RWPE2 (cell line): ENCODE results near the gene NDRG2.
A peak's percentile ranks its signal among the peaks of the same experiment; 100 is the strongest.

Experiments
- ATAC-seq: fragments of 200-7000 bp; cut with Tn5 transposase; 3 replicates; pipeline ENCODE4 v1.9.1; 2021; ENCODE audit warnings: low read depth
- DNase-seq: peaks from one replicate; pipeline ENCODE4 v3.0.0-alpha.2; 2020; ENCODE audit warnings: low spot score
- H3K27ac ChIP-seq: fragments of 450-650 bp; 2 replicates; pipeline ENCODE4 v1.5.1; 2017; ENCODE audit warnings: mild to moderate bottlenecking; ENCODE audit not compliant: poor library complexity, severe bottlenecking
- H3K27me3 ChIP-seq: fragments of 250-450 bp; sonication (Bioruptor Pico); 2 replicates; pipeline ENCODE4 v1.5.1; 2021; ENCODE audit warnings: mild to moderate bottlenecking, moderate library complexity; ENCODE audit not compliant: insufficient read depth, poor library complexity, severe bottlenecking
- H3K36me3 ChIP-seq: fragments of 250-450 bp; sonication (Bioruptor Pico); 2 replicates; pipeline ENCODE4 v1.5.1; 2020; ENCODE audit warnings: low read depth, mild to moderate bottlenecking, moderate library complexity
- H3K4me1 ChIP-seq: fragments of 250-450 bp; sonication (Bioruptor Pico); 2 replicates; pipeline ENCODE4 v1.5.1; 2021; ENCODE audit warnings: mild to moderate bottlenecking, moderate library complexity; ENCODE audit not compliant: insufficient read depth, poor library complexity, severe bottlenecking
- H3K4me3 ChIP-seq: fragments of 250-450 bp; sonication (Bioruptor Pico); 2 replicates; pipeline ENCODE4 v1.5.1; 2021; ENCODE audit warnings: mild to moderate bottlenecking, moderate library complexity; ENCODE audit not compliant: severe bottlenecking
- H3K9me3 ChIP-seq: fragments of 250-450 bp; sonication (Bioruptor Pico); 2 replicates; pipeline ENCODE4 v1.5.1; 2021; ENCODE audit warnings: mild to moderate bottlenecking, moderate library complexity; ENCODE audit not compliant: severe bottlenecking
- TF ChIP-seq, protein P1 (sequence below): fragments of 450-650 bp; IDR thresholded peaks from one replicate; pipeline ENCODE4 v1.5.1; 2017; ENCODE audit warnings: mild to moderate bottlenecking, moderate library complexity; ENCODE audit not compliant: poor library complexity, severe bottlenecking

NDRG2 gene

DNA sequence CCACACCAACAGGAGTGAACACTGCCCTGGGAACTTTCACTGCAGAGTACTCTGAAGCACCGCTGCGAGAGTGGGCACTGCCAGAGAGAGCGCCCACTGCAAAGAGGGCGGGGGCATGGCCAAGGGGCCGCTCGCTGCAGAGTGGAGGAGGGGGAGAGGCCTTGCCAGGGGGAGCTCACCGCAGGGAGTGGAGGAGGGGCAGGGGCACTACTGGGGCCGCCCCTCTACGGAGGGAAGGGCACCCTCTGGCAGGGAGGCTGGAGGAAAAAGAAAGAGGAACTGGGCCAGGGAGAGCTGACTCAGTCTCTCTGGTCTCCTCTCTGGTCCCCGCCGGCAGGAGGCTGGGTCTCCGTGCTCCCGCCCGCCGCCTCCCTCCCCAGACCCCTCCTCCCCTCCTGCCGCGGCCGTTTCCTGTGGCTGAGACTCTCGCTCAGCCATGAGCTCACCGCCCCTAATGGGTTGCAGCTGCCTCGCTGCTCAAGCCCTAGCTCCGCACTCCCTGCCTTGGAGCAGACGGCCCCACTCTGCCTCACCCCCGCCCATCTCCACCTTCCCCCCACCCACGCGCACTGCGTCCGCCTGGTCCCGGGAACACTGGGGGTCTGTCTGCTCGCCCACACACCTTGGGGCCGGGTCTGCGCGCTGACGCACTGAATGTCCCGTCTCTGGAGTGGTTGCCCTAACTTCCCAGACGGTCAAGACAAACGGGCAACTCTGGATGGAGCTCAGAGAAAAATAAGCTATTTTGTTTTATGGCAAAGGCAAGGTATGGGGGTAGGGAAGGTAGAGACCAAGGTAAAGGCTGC is 46.6 kb upstream of the NDRG2 start:
- no peak for DNase-seq
- Histone ChIP-seq H3K4me1 (peaks cover 6% of the 10 kb centered on the region), H3K4me3 (peak overlapping the region; percentile 64), H3K27ac (peak overlapping the region; percentile 60), H3K36me3 (peaks cover 11% of the 10 kb centered on the region), H3K27me3 (peaks cover 12% of the 10 kb centered on the region), H3K9me3 (no peaks in the 10 kb centered on the region)
- ATAC-seq, result peak; percentile 59
- TF ChIP-seq, protein P1, sequence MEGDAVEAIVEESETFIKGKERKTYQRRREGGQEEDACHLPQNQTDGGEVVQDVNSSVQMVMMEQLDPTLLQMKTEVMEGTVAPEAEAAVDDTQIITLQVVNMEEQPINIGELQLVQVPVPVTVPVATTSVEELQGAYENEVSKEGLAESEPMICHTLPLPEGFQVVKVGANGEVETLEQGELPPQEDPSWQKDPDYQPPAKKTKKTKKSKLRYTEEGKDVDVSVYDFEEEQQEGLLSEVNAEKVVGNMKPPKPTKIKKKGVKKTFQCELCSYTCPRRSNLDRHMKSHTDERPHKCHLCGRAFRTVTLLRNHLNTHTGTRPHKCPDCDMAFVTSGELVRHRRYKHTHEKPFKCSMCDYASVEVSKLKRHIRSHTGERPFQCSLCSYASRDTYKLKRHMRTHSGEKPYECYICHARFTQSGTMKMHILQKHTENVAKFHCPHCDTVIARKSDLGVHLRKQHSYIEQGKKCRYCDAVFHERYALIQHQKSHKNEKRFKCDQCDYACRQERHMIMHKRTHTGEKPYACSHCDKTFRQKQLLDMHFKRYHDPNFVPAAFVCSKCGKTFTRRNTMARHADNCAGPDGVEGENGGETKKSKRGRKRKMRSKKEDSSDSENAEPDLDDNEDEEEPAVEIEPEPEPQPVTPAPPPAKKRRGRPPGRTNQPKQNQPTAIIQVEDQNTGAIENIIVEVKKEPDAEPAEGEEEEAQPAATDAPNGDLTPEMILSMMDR, result no peak

DNA sequence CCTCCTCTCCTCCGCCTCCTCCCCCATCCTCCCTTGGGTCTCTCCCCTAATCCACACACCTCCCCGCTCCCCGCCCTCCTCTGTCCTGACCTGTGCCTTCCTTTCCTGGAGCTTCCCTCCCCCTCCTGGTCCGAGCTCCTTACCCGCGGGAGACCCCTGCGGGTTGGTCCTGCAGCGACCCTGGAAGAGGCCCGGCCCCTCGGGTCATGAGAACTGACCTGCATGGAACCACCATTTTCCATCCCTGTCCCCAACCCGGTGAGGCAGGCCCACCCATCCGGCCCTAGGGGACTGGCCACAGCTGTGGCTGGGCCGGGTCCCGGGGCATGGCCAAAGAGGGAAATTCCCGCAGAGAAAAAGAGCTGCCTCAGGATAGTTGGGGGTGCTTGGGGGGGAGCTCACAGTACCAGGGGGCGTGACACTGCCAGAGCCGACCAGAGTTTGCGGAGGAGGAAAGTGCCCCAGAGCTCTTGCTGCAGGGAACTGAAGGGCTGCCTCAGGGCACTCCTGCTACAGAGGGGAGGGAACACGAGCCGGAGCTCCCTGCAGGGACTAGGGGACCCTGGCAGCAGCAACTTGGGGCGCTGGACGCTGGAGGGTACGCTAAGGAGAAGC is 45.9 kb upstream of the NDRG2 start:
- peaks cover 6% of the 10 kb centered on the region for H3K4me1 ChIP-seq
- ATAC-seq (peak; percentile 26), DNase-seq (no peak)
- H3K4me3 ChIP-seq, result peak overlapping the region; percentile 64
- peak overlapping the region; percentile 60 for H3K27ac ChIP-seq
- no peaks in the 10 kb centered on the region for H3K9me3 ChIP-seq
- TF ChIP-seq, protein P1, result no peak
- peaks cover 8% of the 10 kb centered on the region for H3K36me3 ChIP-seq
- H3K27me3 ChIP-seq, result peaks cover 12% of the 10 kb centered on the region

DNA sequence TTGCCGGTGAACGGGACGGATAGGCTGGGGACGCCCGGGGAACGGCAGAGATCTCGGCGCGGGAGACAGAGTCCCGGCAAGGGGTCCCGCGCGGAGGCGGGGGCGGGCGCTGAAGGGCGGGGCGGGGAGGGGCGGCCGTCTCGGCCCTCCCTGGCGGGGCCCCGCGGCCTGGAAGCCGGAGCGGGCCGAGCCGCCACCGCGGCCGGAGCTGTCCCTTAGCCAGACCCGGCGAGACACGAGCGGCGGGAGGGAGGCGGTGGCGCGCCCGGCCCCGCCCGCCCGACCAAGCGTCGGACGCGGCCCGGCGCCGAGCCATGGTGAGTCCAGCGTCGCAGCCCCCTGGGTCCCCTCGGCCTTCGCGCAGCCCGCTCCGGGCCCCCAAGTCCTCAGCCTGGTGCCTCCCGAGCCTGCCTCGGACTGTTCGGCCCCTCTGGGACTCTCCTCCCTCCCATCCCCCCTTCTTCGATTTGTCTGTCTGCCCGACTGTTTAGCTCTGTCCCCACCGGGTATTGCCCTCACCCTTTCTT is 45.3 kb upstream of the NDRG2 start, which contains the start of gene ARHGEF40:
TSS of gene ARHGEF40 (plus strand) at position 222 of the 527 bp plus-strand sequence. CDS start at position 315, 93 bp downstream.
- H3K36me3 ChIP-seq, result peaks cover 5% of the 10 kb centered on the region
- TF ChIP-seq, protein P1, result no peak
- DNase-seq (no peak), ATAC-seq (peak; percentile 27)
- peaks cover 12% of the 10 kb centered on the region for H3K27me3 ChIP-seq
- peaks cover 6% of the 10 kb centered on the region for H3K4me1 ChIP-seq
- peak within 1 kb of the TSS; percentile 60 for H3K27ac ChIP-seq
- H3K4me3 ChIP-seq, result peak within 1 kb of the TSS; percentile 64
- no peaks in the 10 kb centered on the region for H3K9me3 ChIP-seq

DNA sequence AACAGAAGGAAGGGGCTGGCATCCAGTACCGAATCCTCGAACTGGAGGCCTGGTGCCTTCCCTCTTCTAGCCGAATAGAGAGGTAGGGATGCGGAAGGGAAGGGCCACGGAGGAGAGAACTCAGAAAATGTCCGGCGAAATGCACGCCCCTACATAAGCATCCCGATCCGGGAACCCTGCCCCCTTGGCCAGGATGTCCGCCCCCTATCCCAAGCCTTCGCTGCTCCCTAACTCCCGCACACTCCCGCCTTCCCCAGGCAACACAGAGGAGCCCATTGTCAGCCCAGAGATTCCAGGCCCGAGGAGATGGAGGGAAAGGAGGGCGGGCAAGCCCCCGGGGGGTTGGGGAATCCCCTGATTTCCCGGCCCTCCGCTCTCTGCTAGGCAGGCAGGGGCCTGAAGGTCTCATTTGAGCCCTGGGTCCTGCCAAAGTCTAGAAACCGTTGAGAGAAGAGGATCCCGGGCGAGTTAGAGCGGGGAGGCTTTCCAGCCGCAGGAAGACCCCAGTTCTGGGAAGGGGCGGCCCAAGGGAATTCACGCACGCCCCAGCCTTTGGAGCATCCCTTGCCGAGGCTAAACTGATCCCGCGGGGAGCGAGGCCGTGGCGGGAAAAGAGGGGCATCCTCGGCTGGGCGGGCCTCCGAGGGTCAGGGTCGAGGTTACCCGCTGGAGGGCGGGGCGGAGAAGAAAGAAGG is 44.7 kb upstream of the NDRG2 start:
- TF ChIP-seq, protein P1, result no peak
- ATAC-seq (peak; percentile 4), DNase-seq (no peak)
- Histone ChIP-seq H3K27ac (peak overlapping the region; percentile 60), H3K36me3 (peaks cover 5% of the 10 kb centered on the region), H3K9me3 (no peaks in the 10 kb centered on the region), H3K4me1 (peaks cover 6% of the 10 kb centered on the region), H3K4me3 (peak overlapping the region; percentile 64), H3K27me3 (peaks cover 12% of the 10 kb centered on the region)
